GM21515 (cell line): ENCODE measurements around the gene TMEM163.
A peak's percentile ranks its signal among the peaks of the same experiment; 100 is the strongest.
"Not testable (repeated sequence)": the region's sequence is repeated elsewhere in the genome, so short reads cannot be mapped to it uniquely, and the experiment has no call there.

Experiments used
- ATAC-seq: cut with Tn5 transposase; IDR thresholded peaks from one replicate; pipeline ENCODE4 v1.9.1; 2021; ENCODE audit not compliant: unreplicated experiment

The TMEM163 gene

DNA sequence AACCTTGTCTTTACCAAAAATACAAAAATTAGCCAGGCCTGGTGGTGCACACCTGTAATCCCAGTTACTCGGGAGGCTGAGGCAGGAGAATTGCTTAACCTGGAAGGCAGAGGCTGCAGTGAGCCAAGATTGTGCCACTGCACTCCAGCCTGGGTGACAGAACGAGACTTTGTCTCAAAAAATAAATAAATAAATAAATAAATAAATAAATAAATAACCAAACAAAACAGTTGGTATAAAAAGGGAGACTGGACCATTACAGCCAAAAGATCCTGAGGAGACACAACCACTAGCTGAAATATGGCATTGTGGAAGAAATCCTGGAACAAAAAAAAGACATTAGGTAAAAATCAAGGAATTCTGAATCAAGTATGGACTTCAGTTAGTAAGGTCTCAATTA lies 4.9 kb upstream of the TMEM163 start:
- not testable (repeated sequence) for ATAC-seq

DNA sequence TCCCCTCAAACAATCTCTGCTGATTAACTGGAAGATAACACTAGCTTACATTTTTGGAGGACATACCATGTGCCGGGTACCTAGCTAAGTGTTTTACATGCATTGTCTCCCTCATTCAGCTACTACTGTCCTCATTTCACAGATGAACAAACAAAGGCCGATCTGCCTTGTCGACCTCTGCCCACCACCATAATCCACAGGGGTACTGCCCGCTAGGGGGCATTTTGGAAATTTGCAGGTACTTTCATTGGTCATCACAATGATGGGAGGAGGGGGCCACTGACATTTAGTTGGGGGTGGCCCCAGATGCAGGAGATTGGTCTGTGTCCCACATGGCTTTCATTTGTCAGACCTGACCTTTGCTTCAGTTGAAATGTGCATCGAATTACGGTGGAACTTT lies 3.9 kb upstream of the TMEM163 start:
- ATAC-seq: no peak

DNA sequence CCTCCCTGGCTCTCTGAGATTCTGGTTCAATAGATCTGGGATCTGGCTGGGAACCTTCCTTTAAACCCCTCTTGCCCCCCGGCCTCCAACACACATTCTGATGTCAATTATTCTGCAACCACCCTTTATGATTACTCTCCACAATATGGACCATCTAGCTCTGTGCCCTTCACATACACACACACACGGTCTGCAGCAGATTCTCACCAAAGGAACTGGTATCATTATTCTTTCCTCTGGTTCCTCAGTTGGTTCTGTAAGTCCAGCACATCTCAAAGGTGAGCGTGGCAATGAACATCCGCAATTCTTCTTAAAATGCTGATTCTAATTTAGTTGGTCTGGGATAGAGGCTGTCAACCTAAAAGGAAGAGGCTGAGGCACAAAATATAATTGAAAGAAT lies 2.8 kb upstream of the TMEM163 start:
- no peak for ATAC-seq

DNA sequence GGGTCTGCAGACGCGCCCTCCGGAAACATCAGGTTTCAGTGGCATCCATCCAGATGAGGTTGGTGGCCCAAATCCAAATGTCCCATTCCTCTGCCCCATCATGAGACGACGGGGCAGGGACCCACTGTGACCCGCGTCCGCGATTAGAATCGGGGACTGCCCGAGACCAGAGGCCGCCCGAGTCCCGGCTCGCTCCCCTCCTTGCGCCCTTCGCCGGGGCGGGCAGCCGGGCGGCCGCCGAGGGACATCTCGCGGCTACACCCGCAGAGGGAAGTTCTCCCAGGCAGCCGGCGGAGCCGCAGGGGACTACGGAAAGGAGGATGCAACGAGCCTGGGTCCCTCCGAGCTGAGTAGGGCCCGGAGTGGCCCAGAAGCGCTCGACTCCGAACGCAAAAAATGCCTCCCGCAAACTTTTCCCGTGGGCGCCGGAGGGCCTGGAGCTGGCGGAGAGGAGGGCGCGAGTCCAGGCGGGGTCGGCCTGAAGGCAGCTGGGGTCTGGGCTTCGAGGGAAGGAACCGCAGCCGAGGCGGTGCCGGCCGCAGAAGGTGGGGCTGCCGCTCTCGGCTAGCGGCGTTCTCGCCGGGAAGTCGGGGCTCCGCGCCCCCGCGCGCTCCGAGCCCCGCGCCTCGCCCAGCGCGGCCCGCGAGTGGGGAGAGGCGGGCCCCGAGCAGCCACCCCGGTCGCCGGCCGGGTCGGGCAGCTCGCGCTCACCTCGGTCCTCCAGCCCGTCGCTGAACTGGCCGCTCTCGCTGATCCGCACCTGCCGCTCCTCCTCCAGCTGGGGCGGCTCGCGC lies 580 bp downstream of the TMEM163 start:
- ATAC-seq: peak; percentile 45

DNA sequence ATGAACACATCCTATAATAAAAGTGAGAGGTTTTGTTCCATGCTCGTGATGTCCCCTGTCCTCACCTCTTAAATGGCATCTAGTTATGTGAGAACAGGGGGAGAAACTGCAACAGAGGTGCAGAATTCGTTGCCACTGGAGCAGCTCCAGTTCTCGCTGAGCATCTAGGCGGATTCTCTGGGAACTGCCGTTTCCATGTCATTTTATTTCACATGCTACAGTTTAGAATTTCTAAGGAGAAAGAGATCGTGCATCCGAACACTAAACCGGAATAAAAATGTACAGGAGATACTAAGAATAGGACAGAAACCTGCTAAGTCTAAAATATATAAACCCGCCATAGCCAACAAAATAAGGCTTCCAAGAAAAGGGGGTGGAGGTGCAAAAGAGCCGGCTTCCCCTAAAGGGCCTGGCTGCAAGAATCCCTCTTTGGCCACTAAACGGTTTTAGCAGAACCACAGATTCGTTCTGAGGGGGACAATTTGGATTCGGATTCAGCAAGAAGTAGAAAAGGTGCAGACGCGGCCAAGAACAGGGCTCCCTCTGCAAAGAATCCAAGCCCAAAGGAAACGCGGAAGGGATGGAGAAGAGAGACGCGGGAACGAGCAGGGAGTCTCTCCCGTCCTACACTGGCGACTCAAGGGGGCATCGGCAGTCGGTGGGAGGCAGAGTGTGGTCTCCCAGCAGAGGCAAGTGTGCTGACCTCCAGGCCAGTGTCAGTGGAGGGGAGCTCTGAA lies 1.3 kb downstream of the TMEM163 start:
- ATAC-seq: no peak

DNA sequence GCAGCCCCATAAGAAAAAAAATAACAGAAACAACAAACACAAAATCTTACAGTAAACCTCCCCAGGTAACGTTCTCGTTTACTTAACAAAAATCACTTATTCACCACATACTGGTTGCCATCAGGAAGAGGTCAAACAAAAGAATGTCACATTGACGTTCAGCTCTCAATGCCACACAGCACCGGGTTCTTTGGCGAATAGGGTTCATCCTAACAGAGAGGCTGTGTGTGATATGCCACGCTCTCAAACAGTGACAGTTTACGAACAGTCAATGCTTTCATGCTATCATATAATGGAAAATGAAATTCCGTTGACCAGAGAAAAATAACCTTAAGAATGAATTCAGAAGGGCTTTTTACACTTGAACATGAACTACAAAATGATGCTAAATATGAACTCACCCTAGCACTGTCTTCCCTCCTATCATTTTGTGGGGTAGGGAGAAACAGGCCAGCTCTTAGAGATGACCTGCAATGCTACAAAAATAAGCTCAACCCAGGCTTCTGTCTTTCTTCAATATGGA lies 2.0 kb downstream of the TMEM163 start:
- ATAC-seq: no peak

DNA sequence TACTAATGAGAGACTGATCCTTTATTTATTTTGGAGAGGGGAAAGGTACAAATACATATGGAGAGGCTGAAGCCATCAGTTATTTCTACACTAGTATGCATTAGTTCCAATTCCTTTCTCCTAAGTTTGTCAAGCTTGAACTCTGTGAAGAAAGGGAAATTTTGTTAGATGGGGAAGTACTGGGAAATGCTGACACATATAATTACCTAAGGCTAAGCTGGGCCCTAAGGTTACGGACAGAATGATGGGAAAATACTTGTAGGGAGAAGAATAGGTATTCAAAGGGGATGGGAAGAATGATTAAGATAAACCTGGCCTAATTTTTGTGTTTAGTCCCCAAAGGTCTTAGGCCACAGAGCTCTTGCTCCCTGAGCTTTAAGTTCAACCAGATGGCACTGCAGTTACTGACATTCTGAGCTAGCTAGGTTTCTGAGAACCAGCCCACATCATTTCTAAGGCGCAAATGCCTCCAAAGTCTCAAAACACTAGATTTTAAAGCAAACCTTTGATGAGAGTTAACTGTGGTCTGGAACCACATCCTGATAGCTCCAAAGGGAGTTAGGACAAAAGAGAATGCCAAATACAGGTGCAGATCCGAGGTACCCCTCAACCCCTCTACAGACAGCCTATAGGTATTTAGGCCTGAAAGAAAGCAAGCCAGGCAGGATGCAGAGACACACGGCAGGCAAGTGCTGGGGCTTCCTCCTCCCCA lies 2.7 kb downstream of the TMEM163 start:
- ATAC-seq: no peak

DNA sequence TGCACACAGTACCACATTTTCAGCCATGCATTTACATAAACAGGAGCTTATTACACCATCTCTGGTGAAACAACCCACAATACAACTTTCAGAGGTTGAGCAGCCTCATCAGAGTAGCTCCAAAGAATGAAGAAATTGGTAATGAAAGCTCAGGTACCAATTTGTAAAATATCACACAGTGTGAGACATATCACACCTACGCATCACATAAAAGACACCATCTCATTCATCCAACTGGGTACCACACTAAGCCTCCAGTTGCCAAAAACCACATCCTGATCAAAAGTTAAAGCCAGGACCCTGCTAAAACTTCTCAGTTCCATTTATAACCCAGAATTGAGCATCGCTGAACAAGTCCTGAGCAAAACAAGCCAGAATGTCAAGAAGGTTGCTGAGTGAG lies 4.6 kb downstream of the TMEM163 start:
- no peak for ATAC-seq

DNA sequence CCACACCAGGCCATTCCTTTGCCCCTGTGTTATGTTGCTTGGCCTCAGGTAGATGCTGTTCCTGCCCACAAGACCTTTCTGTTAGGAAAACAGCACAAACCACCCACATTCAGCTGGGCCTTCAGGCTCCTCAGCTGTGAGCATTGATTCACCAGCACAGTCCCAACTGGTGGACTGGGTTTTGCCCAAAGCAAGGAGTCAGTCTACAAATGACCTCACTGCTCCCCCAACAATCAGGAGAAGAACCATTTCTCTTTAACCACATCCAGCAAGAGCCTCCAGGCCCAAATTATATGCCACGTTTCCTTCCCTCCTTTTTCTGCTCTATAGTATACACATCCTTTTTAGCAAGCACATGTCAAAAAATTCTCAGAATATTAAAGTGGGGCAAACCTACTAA lies 5.2 kb downstream of the TMEM163 start:
- no peak for ATAC-seq

DNA sequence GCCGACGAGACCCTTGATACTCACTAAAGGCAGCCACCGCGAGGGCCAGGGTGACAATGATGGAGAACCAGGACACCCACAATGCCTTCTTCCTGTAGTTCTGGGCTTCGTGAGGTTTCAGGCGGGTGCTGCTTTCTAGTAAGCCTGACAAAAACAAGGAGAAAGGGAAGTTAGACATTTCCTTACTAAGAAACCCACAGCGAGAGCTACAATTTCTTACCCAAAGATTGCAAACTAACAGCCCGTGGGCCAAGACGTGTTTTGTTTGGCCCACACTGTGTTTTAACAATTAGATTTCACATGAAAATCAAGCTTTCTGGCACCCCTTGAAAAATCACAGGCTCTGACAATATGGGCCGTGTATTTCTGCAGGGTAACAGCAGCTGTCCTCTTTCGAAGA lies 5.6 kb downstream of the TMEM163 start:
- ATAC-seq: no peak

DNA sequence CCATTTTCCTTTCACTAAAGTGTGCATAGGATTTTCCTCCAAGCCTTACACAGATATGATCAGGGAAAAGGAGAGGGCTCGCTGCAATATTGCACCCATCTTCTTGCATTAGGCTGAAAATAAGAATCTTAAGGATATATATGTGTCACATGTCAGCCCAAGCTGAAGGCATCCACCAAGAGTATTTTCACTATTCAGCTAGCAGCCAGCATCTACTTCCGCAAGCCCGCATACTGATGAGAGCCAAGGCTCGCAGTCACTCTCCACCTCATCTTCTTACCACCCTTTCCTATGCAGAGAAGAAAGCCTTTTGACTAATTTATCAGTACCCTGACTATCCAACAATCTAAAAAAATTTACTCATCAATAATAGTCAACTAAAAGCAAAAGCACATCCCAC lies 6.1 kb downstream of the TMEM163 start:
- ATAC-seq: no peak

DNA sequence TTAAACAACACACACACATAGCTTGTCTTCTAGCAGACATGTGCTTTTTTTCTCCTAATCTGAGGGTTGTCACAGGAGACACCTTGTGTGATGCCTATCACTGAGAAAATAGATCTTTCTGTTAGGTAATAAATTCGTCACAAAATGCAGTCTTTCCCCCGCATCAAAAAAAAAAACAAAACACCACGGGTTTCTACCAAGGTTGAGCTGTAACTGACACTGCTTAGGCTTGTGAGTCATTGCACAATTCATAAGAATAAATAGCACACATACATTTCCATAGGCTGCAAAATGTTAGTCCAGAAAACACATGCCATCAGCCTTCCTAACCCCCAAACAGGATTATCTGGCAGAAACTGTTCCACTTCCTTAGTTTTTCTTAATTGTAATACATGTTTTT lies 6.5 kb downstream of the TMEM163 start:
- ATAC-seq: no peak

DNA sequence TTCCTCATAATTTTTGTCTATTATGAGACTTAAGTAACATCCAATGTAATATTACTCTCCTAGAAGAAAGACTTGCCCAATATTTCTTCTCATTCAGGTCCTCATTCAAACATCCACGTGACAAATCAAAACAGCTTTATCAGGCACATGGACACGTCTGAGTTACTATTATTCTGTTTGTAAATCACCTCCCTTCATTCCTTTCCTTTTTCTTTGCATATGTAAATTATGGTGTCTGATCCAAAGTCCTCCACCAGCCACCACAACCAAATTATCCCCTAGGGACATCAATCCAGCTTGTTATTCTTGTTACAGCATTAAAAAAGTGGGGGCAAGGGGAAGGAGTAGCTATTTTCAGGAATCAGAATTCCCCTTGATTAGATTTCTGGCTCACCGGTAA lies 7.1 kb downstream of the TMEM163 start:
- no peak for ATAC-seq

DNA sequence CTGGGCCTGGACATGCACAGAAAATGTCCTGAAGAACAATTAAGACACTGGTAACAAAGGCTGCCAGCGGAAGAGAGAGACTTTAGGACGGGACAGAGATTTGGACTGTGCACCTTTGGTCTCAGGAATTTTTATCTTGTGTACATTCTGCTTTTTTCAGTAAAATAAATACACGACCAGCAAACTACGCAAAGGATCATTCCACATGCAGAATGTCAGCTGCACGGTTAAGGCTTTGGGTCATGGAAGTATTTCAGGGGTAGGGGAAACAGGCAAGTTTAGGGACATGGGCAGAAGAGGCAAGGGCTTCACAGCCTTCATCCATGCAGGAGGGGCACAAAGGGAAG lies 11.5 kb downstream of the TMEM163 start:
- no peak for ATAC-seq

DNA sequence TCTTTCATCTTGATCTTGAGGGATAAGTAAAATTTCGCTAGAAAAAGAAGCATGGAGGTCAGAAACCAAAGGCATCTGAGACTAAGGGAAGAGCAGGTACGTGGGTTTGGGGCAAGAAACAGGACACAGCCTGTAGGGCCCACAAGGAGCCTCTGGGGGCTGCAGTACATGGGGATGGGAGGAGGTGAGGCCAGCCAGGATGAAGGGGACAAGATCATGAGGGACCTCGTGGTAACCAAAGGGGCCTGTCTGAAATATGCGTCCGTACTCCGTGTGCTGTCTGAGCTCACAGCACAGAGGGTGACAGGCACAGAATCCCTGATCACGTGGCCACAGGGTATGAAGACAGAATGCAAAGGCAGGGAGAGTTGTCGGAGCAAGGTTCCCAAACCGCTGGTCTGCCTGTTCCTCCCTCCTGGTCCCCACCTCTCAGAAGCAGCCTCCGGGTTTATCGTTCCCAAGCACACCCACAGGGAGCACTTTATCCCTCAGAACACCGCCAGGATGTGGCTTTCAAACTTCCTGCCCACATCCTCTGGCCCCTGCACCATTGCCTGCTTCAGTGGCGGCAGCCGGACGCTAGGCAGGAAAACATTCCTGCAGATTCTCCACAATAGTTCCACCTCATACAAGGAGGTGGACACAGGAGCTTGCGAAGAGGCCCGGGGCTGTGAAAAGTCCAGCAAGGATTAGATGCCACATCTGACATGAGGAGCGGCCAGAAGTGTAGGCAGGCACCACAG lies 12.0 kb downstream of the TMEM163 start:
- ATAC-seq: no peak

DNA sequence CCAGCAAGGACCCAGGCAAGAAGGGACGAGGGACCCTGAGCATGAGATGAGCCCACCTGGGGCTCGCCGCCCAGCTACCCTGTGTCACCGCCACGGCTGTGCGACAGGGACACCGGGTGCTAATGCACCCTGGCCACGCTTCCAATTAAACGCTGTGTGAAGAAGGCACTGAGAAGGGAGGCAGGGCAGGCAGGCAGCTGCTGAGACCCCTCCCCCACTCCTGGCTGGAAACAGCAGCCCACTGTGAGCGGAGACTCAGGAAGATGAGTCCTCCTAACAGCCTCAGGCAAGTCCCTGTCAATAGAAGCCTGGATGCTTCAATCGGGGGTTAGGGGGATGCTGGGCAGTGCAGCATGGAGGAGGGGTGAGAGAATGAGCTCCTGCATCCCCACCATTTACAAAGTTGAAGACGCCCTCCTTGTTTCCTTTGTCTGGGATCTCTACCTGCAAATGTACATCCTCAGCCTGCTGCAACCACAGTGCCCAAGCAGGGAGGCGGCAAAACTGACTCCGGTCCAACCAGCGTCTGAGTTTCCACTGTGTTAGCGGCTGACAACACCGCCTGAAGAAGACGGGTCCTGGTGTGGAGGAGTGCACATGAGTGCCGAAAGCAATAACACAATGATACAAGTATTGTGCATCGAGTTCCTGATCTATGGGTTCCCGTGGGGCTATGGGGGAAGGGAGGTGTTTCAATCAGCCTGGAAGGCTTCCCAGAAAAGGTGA lies 12.8 kb downstream of the TMEM163 start:
- no peak for ATAC-seq

DNA sequence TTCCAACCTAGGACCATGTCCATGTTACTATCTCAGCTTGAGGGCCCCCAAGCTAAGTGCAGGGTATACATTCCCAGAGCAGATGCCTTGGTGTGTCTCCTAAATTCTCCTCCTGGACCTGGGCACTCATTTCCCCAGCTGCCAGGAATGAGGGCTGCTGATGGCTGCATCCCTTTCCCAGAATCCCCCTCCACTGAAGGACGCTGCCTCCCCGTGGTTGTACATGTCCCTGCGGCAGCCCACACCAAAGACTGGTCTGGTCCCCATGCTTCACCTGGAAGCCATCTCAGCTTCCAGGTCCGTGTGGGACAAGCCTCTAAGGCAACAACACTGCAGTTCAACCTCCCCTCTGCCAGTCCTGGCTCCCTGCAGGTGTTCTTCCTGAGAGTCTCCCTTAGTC lies 14.6 kb downstream of the TMEM163 start:
- no peak for ATAC-seq

DNA sequence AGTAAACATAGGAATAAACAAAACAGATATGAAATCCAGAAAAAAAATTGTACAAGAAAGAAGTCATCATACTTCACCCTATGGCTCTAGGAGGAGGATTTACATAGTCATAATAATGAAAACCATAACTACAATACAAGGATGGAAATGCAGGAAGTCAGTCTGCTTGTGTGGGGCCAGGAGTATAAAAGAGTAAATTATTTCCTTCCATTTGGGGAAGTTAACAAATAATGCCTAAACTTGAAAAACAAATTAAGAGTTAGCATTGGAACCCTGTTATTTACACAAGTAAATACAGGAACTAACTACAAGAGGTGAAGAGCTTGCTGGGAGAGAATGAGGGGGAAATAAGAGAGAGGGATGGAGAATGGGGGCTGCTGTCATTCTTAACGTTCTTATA lies 15.4 kb downstream of the TMEM163 start:
- no peak for ATAC-seq

DNA sequence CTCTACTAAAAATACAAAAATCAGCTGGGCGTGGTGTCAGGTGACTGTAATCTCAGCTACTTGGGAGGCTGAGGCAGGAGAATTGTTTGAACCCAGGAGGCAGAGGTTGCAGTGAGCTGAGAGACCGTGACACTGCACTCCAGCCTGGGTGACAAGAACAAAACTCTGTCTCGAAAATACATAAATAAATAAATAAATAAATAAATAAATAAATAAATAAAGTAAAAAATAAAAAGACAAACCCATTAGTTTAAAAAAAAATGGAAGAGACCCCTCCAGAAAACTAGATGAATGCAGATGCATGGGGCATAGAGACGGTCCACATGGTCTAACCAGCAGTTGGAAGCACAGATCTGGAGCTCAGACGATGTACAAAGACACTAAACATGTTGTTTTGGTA lies 18.1 kb downstream of the TMEM163 start:
- ATAC-seq: no peak

DNA sequence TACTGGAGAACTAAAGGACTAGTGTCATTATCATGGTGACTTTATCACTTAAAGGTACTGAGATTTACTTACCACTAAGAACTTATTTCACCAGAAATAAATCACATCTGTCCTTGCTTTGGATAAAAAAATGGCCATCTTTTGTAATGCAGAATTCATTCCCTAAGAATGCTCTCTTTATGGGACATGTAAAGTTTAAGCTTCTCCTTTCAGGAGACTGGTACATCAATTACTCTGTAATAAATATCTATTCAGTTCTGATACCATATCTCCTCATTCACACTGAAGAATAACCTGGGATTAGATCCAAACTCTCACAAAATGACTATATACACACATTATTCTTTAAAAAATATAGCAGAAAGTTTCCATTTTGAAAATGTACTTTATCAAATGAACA lies 24.4 kb downstream of the TMEM163 start:
- no peak for ATAC-seq
